OCI-LY3 (cell line): Measurements from ENCODE around the gene PRR16.

ENCODE experiments used
- H2AFZ ChIP-seq: fragments of 200-600, 300-600 bp; shearing (Covaris generic); 2 replicates; pipeline ENCODE4 v1.6.0; 2014; ENCODE audit warnings: antibody characterized with exemption, low read depth, low read length
- H3K27ac ChIP-seq: fragments of 200-600, 300-600 bp; sonication (generic); 2 replicates; pipeline ENCODE4 v1.5.1; 2014; ENCODE audit warnings: mild to moderate bottlenecking, low read length, moderate library complexity, mixed read lengths
- H3K27me3 ChIP-seq: fragments of 200-600, 300-600 bp; sonication (generic); 2 replicates; pipeline ENCODE4 v1.6.1; 2014; ENCODE audit warnings: low read depth, low read length, mixed read lengths
- H3K36me3 ChIP-seq: fragments of 200-600, 300-600 bp; sonication (generic); replicated peaks from 2 replicates; pipeline ENCODE3; 2014; ENCODE audit warnings: low read depth, low read length, mixed read lengths
- H3K4me1 ChIP-seq: fragments of 300-600, 200-600 bp; sonication (generic); 2 replicates; pipeline ENCODE4 v1.6.1; 2014; ENCODE audit warnings: low read length, mixed read lengths
- H3K4me2 ChIP-seq: fragments of 200-600, 300-600 bp; sonication (generic); 2 replicates; pipeline ENCODE4 v1.6.1; 2014; ENCODE audit warnings: low read length, mixed read lengths
- H3K4me3 ChIP-seq: fragments of 300-600, 200-600 bp; sonication (generic); 2 replicates; pipeline ENCODE4 v1.5.1; 2014; ENCODE audit warnings: antibody characterized with exemption, mild to moderate bottlenecking, low read length, moderate library complexity
- H3K79me2 ChIP-seq: fragments of 300-600, 200-600 bp; shearing (Covaris generic); 2 replicates; pipeline ENCODE4 v1.6.1; 2014; ENCODE audit warnings: mild to moderate bottlenecking, low read length, mixed read lengths
- H3K9ac ChIP-seq: fragments of 300-600, 200-600 bp; shearing (Covaris generic); 2 replicates; pipeline ENCODE4 v1.6.0; 2014; ENCODE audit warnings: mild to moderate bottlenecking, low read length, moderate library complexity
- H3K9me3 ChIP-seq: fragments of 200-600, 300-600 bp; shearing (Covaris generic); 2 replicates; pipeline ENCODE4 v1.6.1; 2014; ENCODE audit warnings: low read length, mixed read lengths; ENCODE audit not compliant: insufficient read depth
- H4K20me1 ChIP-seq: fragments of 200-600, 300-600 bp; sonication (generic); 2 replicates; pipeline ENCODE4 v1.6.1; 2016; ENCODE audit warnings: low read length, mixed read lengths; ENCODE audit not compliant: insufficient read depth
- CTCF ChIP-seq: fragments of 200-600, 300-600 bp; sonication (generic); IDR thresholded peaks from 2 replicates; pipeline ENCODE4 v1.5.1; 2014; ENCODE audit warnings: antibody characterized with exemption, low read length, low read depth
- EZH2phosphoT487 ChIP-seq: fragments of 200-600 bp; shearing (Covaris generic); IDR thresholded peaks from 2 replicates; pipeline ENCODE4 v1.6.1; 2018; ENCODE audit warnings: antibody characterized with exemption, mixed run types, low read depth

PRR16 gene

DNA sequence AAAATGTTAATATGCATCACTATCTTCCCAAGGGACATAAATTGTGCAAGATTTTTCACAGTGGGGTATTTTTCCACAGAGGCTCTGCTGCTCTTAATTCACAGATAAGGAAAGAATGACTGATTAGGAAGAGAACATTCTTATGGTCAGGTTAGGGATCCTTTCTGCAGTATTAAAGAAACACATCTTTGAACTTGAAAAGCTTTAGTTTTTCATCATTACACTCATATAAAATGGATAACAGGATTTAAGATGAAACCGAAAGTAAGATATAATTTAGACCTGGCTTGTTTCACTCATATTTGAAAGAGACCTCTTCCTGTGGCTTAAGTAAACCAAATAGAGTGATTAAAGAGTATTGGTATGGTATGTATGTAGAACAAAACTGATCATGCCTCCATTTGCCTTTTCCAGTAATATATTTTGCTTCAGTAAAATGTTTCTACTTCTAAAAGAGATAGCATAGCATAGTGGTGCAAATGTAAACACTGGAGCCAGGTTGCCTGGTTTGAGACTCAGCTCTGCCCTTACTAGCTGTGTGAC lies 160.0 kb downstream of the PRR16 start:
- H3K27ac ChIP-seq: no peak overlapping the region
- peaks cover 7% of the 10 kb centered on the region; the same call in 1 of the 2 replicates for H3K4me1 ChIP-seq

GRCh38 chr5:120628156-120628555 lies 164.1 kb downstream of the PRR16 start:
- TF ChIP-seq CTCF: no peak
- no peak for TF ChIP-seq EZH2phosphoT487
- H3K4me3 ChIP-seq: no peak overlapping the region
- no peak overlapping the region for H3K4me2 ChIP-seq
- H3K27me3 ChIP-seq: no peaks in the 10 kb centered on the region
- no peaks in the 10 kb centered on the region for H4K20me1 ChIP-seq
- no peak overlapping the region for H2AFZ ChIP-seq
- no peaks in the 10 kb centered on the region for H3K36me3 ChIP-seq
- no peaks in the 10 kb centered on the region for H3K79me2 ChIP-seq
- H3K9me3 ChIP-seq: no peaks in the 10 kb centered on the region
- H3K4me1 ChIP-seq: peaks cover 5% of the 10 kb centered on the region; the same call in 1 of the 2 replicates
- no peak overlapping the region for H3K9ac ChIP-seq
- H3K27ac ChIP-seq: no peak overlapping the region

More for the DNA sequence above, 160.0 kb downstream of the PRR16 start:
- peak overlapping the region; percentile 37 for H3K4me2 ChIP-seq
- no peaks in the 10 kb centered on the region for H4K20me1 ChIP-seq
- H3K36me3 ChIP-seq: no peaks in the 10 kb centered on the region
- no peaks in the 10 kb centered on the region for H3K9me3 ChIP-seq
- TF ChIP-seq CTCF (no peak), EZH2phosphoT487 (no peak)
- H2AFZ ChIP-seq: peak overlapping the region; percentile 53; the same call in 1 of the 2 replicates
- H3K27me3 ChIP-seq: no peaks in the 10 kb centered on the region
- no peak overlapping the region for H3K4me3 ChIP-seq
- no peak overlapping the region for H3K9ac ChIP-seq
- H3K79me2 ChIP-seq: no peaks in the 10 kb centered on the region

DNA sequence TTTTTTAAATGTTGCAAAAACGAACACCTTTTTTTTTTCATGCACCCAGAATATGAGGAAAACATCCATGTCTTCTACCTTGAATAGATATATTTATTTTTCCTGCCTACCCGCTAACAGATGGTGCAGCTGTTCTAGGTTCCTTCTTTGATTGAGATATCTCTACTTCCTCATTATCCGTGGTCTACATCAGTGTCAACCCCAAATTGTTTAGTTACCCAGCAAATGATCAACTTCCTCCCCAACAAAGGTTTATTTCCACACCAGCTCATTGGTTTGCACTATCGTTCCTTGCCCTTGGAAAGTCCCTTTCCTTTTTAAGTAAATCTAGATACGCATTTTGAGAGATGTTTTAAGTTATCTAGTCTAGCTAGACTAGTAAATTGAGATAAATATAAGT lies 166.4 kb downstream of the PRR16 start:
- no peaks in the 10 kb centered on the region for H3K36me3 ChIP-seq
- no peaks in the 10 kb centered on the region for H3K79me2 ChIP-seq
- H3K9me3 ChIP-seq: no peaks in the 10 kb centered on the region
- H2AFZ ChIP-seq: no peak overlapping the region
- no peak overlapping the region for H3K4me3 ChIP-seq
- no peak overlapping the region for H3K27ac ChIP-seq
- TF ChIP-seq EZH2phosphoT487: no peak
- no peak for TF ChIP-seq CTCF
- no peaks in the 10 kb centered on the region for H4K20me1 ChIP-seq
- no peak overlapping the region for H3K4me2 ChIP-seq
- H3K4me1 ChIP-seq: no peaks in the 10 kb centered on the region
- no peaks in the 10 kb centered on the region for H3K27me3 ChIP-seq
- H3K9ac ChIP-seq: no peak overlapping the region

DNA sequence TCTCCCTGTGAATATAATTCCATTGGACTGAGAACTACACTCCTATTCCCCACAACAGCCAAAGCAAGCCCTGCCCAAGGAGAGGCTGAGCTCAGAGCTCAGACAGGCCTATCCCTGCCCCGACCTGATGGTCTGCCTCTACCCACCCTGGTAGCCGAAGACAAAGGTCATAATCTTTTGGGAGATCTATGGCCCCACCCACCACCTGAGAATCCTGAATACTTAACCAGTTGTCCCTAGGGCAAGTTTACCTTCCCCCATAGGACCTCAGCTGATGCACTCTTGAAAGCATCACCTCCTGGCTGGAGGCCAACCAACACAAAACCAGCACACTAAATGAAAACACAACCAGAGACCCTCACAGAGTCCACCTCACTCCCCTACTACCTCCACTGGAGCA lies 167.5 kb downstream of the PRR16 start:
- Histone ChIP-seq H3K79me2 (no peaks in the 10 kb centered on the region), H3K4me2 (no peak overlapping the region), H3K9me3 (no peaks in the 10 kb centered on the region), H4K20me1 (no peaks in the 10 kb centered on the region), H3K4me3 (no peak overlapping the region), H3K27me3 (no peaks in the 10 kb centered on the region), H2AFZ (no peak overlapping the region), H3K4me1 (no peaks in the 10 kb centered on the region), H3K9ac (no peak overlapping the region), H3K27ac (no peak overlapping the region), H3K36me3 (no peaks in the 10 kb centered on the region)
- TF ChIP-seq EZH2phosphoT487 (no peak), CTCF (no peak)
